Measurements from ENCODE around the gene PRR12.

DNA sequence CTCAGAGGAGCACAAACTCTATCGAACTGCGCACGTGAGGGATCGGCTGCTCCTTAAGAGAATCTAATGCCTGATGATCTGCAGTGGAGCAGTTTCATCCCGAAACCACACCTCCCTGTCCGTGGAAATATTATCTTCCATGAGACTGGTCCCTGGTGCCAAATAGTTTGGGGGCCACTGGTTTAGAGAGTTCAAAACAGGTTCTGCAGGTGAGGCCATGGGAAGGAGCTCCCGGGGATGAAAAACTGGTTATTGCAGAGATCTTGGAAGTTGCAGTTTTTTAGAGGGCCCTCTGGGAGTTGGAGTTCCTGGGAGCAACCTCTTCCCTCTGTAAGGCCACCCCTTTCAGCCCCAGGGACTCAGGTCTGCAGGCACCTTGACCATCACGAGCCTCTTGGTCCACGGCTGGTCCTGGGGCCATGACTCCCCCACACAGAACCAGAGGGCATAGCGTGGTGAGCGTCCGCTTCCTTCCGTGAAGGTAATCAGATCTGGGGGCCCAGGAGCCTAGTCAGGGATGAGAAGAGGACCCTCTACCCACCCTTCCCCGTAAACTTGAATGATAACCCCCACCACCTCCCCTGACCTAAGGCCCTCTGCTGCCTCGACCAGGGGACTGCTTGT is 69.5 kb downstream of the PRR12 start:
- no peak for TF ChIP-seq POLR2A (IDR thresholded peaks at IDR 0.05)
- TF ChIP-seq, protein P1, sequence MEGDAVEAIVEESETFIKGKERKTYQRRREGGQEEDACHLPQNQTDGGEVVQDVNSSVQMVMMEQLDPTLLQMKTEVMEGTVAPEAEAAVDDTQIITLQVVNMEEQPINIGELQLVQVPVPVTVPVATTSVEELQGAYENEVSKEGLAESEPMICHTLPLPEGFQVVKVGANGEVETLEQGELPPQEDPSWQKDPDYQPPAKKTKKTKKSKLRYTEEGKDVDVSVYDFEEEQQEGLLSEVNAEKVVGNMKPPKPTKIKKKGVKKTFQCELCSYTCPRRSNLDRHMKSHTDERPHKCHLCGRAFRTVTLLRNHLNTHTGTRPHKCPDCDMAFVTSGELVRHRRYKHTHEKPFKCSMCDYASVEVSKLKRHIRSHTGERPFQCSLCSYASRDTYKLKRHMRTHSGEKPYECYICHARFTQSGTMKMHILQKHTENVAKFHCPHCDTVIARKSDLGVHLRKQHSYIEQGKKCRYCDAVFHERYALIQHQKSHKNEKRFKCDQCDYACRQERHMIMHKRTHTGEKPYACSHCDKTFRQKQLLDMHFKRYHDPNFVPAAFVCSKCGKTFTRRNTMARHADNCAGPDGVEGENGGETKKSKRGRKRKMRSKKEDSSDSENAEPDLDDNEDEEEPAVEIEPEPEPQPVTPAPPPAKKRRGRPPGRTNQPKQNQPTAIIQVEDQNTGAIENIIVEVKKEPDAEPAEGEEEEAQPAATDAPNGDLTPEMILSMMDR (IDR thresholded peaks at IDR 0.05), result no peak

Measured in vagina (tissue), 2 donors.